ENCODE data around the gene APP.

The APP gene

DNA sequence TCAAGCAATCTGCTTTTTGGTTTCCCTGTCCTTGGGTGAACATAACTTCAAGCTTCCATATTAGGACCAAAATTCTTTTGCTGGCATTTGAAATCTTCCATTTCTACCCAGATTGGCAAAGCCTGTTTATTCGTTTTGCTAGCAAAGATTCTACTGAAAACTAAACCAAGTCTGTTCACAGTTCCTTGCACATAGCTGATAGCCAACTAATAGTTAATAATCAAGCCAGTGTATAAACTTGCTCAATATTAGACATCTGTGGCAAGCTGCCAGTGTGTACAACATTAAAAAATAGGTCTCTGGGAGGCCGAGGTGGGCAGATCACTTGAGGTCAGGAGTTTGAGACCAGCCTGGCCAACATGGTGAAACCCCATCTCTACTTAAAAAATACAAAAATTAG, 6.3 kb downstream of the APP start:
- no peak for DNase-seq (ENCODE audit: low spot score)
- TF ChIP-seq, protein P1, sequence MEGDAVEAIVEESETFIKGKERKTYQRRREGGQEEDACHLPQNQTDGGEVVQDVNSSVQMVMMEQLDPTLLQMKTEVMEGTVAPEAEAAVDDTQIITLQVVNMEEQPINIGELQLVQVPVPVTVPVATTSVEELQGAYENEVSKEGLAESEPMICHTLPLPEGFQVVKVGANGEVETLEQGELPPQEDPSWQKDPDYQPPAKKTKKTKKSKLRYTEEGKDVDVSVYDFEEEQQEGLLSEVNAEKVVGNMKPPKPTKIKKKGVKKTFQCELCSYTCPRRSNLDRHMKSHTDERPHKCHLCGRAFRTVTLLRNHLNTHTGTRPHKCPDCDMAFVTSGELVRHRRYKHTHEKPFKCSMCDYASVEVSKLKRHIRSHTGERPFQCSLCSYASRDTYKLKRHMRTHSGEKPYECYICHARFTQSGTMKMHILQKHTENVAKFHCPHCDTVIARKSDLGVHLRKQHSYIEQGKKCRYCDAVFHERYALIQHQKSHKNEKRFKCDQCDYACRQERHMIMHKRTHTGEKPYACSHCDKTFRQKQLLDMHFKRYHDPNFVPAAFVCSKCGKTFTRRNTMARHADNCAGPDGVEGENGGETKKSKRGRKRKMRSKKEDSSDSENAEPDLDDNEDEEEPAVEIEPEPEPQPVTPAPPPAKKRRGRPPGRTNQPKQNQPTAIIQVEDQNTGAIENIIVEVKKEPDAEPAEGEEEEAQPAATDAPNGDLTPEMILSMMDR (IDR thresholded peaks at IDR 0.05; ENCODE audit: extremely low read depth, missing control alignments), result no peak

DNA sequence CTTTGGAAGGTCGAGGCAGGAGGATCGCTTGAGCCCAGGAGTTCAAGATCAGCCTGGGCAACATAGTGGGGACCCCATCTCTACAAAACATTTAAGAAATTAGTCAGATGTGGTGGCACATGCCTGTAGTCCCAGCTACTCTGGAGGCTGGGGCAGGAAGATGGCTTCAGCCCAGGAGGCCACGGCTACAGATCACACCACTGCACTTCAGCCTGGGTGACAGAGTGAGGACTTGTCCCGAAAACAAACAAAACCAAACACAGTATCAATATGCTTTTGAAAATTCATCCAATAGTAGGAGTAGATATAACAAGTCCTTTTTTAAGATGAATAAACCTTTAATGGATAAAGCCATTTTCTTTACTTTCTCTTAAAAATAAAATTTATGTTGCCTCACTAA, 8.5 kb downstream of the APP start:
- TF ChIP-seq, protein P1 (IDR thresholded peaks at IDR 0.05; ENCODE audit: extremely low read depth, missing control alignments), result no peak
- no peak for DNase-seq (ENCODE audit: low spot score)

DNA sequence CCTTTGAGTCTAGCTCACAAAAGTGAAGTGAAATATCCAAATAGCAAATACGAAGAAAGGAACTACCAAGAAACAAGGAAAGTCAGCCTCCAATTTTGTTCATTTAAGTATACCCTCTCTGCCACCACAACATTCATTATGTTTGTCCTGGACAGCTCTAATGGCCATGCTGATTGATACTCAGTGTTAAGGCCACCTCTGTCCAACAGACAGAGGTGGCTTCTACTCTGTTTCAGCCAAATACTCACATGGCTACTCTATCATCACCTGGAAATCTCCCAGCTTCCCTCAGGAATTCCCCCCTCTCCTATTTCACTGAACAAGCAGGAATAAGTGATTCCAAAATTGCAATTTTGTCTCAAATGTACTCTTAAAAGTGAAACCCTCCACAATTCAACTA, 10.7 kb downstream of the APP start:
- DNase-seq (ENCODE audit: low spot score), result no peak
- TF ChIP-seq, protein P1 (IDR thresholded peaks at IDR 0.05; ENCODE audit: extremely low read depth, missing control alignments), result no peak

DNA sequence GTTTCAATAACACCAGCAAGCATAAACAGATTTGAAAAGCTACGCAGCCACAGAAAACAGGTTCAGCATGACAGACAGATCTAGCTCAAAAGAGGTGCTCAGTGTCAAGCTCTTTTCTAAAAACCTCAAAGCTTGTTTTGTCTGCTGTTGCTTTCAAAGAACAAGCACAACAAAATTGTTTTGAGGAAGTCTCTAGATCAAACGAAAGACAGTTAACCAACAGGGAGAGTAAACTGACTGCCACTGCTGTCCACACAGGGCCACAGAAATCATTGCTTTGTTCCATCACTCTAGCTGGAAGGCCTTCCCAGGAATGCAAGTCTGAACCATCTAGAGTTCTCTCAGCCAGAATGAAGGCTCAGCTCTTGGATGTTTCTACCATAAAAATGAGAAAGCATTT, 12.8 kb downstream of the APP start:
- DNase-seq (ENCODE audit: low spot score), result no peak
- TF ChIP-seq, protein P1 (IDR thresholded peaks at IDR 0.05; ENCODE audit: extremely low read depth, missing control alignments), result no peak

DNA sequence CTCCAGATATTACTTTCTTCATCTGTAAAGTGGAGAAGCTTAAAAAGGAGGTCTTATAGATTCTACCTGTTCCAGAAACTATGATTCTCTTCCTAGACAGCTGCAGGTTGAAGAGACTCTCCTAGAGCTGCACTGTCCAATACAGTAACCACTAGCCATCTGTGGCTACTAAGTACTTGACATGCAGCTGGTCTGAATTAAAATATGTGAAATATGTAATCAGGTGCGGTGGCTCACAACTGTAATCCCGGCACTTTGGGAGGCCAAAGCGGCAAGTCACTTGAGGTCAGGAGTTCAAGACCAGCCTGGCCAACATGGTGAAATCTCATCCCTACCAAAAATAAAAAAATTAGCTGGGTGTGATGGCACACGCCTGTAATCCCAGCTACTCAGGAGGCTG, 15.8 kb downstream of the APP start:
- no peak for DNase-seq (ENCODE audit: low spot score)

DNA sequence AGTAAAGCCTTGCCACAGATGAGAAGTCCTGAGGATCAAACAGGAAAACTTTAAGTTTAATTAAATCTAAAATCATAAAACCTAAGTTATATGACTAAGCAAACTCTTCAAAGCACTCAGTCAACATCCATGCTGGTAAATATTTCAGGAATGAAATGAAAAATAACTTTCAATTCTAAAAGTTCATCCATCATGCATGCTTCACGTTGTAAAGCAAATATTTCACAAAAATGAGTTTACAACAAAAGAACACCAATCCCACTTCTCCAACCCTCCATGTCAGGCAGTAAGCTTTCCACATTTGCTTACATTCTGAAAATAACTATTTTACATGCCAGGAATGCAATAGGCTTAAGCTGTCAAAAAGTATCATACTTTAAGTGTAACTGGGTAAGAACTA, 16.8 kb downstream of the APP start:
- TF ChIP-seq, protein P1 (IDR thresholded peaks at IDR 0.05; ENCODE audit: extremely low read depth, missing control alignments), result no peak
- DNase-seq (ENCODE audit: low spot score), result no peak

More for the DNA sequence above, 15.8 kb downstream of the APP start:
- TF ChIP-seq, protein P1 (IDR thresholded peaks at IDR 0.05; ENCODE audit: extremely low read depth, missing control alignments), result no peak

DNA sequence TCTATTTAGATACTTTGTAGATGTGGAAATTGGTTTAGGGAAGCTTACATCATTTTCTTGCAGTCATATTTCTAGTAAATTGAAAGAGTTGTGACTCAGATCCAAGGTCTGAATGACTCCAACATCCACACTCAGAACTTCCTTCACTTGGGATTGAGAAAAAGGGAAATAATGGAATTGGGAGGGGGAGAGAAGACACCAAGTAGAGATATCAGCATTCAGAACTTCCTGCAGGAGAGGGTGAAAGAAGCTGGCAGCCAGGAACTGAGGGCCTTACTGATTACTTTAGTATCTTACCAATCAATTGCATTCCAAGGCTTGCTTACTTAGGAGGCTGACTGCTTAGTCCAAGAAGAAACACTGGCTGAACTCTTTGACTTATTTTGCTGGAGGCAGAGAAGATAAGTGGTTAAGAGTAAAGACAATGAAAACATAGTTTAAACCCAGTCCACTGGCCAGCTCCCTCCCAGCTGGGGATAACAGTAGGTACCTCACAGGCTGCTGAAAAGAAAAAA, 21.7 kb downstream of the APP start:
- TF ChIP-seq, protein P1 (IDR thresholded peaks at IDR 0.05; ENCODE audit: extremely low read depth, missing control alignments), result no peak
- no peak for DNase-seq (ENCODE audit: low spot score)
